Mesenchymal stem cell (in vitro differentiated cells and primary cell): Measurements from ENCODE around the gene CCDC85C.
A peak's percentile ranks its signal among the peaks of the same experiment; 100 is the strongest.

ENCODE experiments used
- DNase-seq: peaks from one replicate; pipeline ENCODE4 v3.0.0-alpha.2; 2013
- H2AFZ ChIP-seq: one replicate; pipeline ENCODE4 v1.6.1; 2013; ENCODE audit warnings: low read depth, mild to moderate bottlenecking, control low read depth, inconsistent platforms, low read length, moderate library complexity
- H2AK5ac ChIP-seq: 2 replicates; pipeline ENCODE4 v1.6.1; 2013; ENCODE audit warnings: low read length, moderate library complexity, mild to moderate bottlenecking, inconsistent platforms; ENCODE audit not compliant: severe bottlenecking
- H2BK120ac ChIP-seq: one replicate; pipeline ENCODE4 v1.6.1; 2013; ENCODE audit warnings: low read depth, mild to moderate bottlenecking, inconsistent platforms, low read length, moderate library complexity
- H2BK12ac ChIP-seq, 2 experiments: one replicate each; pipeline ENCODE4 v1.6.1; 2013; ENCODE audit warnings: inconsistent platforms in 2 of 2, low read length in 2 of 2, mild to moderate bottlenecking in 2 of 2, moderate library complexity in 2 of 2, control low read depth in 1 of 2
- H2BK15ac ChIP-seq: one replicate; pipeline ENCODE4 v1.6.1; 2013; ENCODE audit warnings: mild to moderate bottlenecking, low read depth, inconsistent platforms; ENCODE audit not compliant: poor library complexity, severe bottlenecking
- H2BK5ac ChIP-seq: 2 replicates; pipeline ENCODE4 v1.6.1; 2013; ENCODE audit warnings: low read depth, mild to moderate bottlenecking, low read length, control low read depth, inconsistent platforms; ENCODE audit not compliant: poor library complexity, severe bottlenecking
- H3K14ac ChIP-seq, 2 experiments: one replicate each; pipeline ENCODE4 v1.6.1; 2013; ENCODE audit warnings: inconsistent platforms in 2 of 2, low read length in 2 of 2, control low read depth in 1 of 2, mild to moderate bottlenecking in 1 of 2, moderate library complexity in 1 of 2
- H3K18ac ChIP-seq, 2 experiments: one replicate each; pipeline ENCODE4 v1.6.1; 2013; ENCODE audit warnings: inconsistent platforms in 2 of 2, low read length in 2 of 2, control low read depth in 1 of 2, low read depth in 1 of 2, mild to moderate bottlenecking in 1 of 2
- H3K23ac ChIP-seq, 2 experiments: one replicate each; pipeline ENCODE4 v1.6.1; 2013; ENCODE audit warnings: inconsistent platforms in 2 of 2, low read length in 2 of 2, mild to moderate bottlenecking in 2 of 2, moderate library complexity in 2 of 2, control low read depth in 1 of 2
- H3K27ac ChIP-seq: 2 replicates; pipeline ENCODE4 v1.5.1; 2013; ENCODE audit warnings: mild to moderate bottlenecking, moderate library complexity, low read length, control low read depth, inconsistent platforms; ENCODE audit not compliant: poor library complexity, severe bottlenecking
- H3K27me3 ChIP-seq, 2 experiments: 2 replicates each; pipeline versions ENCODE4 v1.6.1 to v1.7.0; 2013; ENCODE audit warnings: low read length in 2 of 2, mild to moderate bottlenecking in 2 of 2, moderate library complexity in 2 of 2, control low read depth in 1 of 2, inconsistent platforms in 1 of 2; ENCODE audit not compliant: control insufficient read depth in 1 of 2, insufficient read depth in 1 of 2
- H3K36me3 ChIP-seq, 2 experiments: 2 replicates each; pipeline versions ENCODE4 v1.6.1 to v1.7.0; 2013; ENCODE audit warnings: low read length in 2 of 2, control low read depth in 1 of 2, inconsistent platforms in 1 of 2, low read depth in 1 of 2, mild to moderate bottlenecking in 1 of 2; ENCODE audit not compliant: insufficient read depth in 2 of 2, control insufficient read depth in 1 of 2
- H3K4ac ChIP-seq, 2 experiments: one replicate each; pipeline ENCODE4 v1.6.1; 2013; ENCODE audit warnings: inconsistent platforms in 2 of 2, low read length in 2 of 2, mild to moderate bottlenecking in 2 of 2, moderate library complexity in 2 of 2, control low read depth in 1 of 2, low read depth in 1 of 2
- H3K4me1 ChIP-seq: 2 replicates; pipeline ENCODE4 v1.6.1; 2013; ENCODE audit warnings: low read depth, low read length, control low read depth; ENCODE audit not compliant: control insufficient read depth, insufficient read depth
- H3K4me2 ChIP-seq: 2 replicates; pipeline ENCODE4 v1.6.1; 2013; ENCODE audit warnings: low read length, mild to moderate bottlenecking, inconsistent platforms; ENCODE audit not compliant: poor library complexity, severe bottlenecking
- H3K4me3 ChIP-seq, 2 experiments: 2 replicates each; pipeline versions ENCODE4 v1.5.1 to v1.7.0; 2013; ENCODE audit warnings: low read length in 2 of 2, mild to moderate bottlenecking in 2 of 2, control low read depth in 1 of 2, low read depth in 1 of 2; ENCODE audit not compliant: insufficient read depth in 1 of 2
- H3K79me1 ChIP-seq: replicated peaks from 2 replicates; pipeline ENCODE4 v1.6.1; 2013; ENCODE audit warnings: mild to moderate bottlenecking, control low read depth, low read length, inconsistent platforms; ENCODE audit not compliant: poor library complexity, severe bottlenecking
- H3K9ac ChIP-seq: 2 replicates; pipeline ENCODE4 v1.7.0; 2013; ENCODE audit warnings: mild to moderate bottlenecking, low read length, moderate library complexity
- H3K9me3 ChIP-seq: 2 replicates; pipeline ENCODE4 v1.7.0; 2013; ENCODE audit warnings: mild to moderate bottlenecking, low read length; ENCODE audit not compliant: control insufficient read depth
- H4K8ac ChIP-seq: one replicate; pipeline ENCODE4 v1.6.1; 2013; ENCODE audit warnings: inconsistent platforms, mild to moderate bottlenecking, low read length, moderate library complexity
- H4K91ac ChIP-seq: one replicate; pipeline ENCODE4 v1.6.1; 2013; ENCODE audit warnings: mild to moderate bottlenecking, low read length, inconsistent platforms
- WGBS: methylation state at CpG from one replicate; pipeline ENCODE4 v1.1.7; 2013; ENCODE audit warnings: mixed read lengths; 5-methylcytosine and 5-hydroxymethylcytosine counted together

The CCDC85C gene

GRCh38 chr14:99465288-99465687 is 138.7 kb downstream of the CCDC85C start:
- Histone ChIP-seq H3K4me3 (no peak overlapping the region), H3K9me3 (no peaks in the 10 kb centered on the region), H3K23ac (peak overlapping the region in 1 of 2 experiments; percentile 78), H3K9ac (no peak overlapping the region), H2BK12ac (no peak overlapping the region), H3K27me3 (no peaks in the 10 kb centered on the region), H4K91ac (no peak overlapping the region), H3K79me1 (peaks cover 43% of the 10 kb centered on the region), H3K4ac (no peak overlapping the region), H3K14ac (no peak overlapping the region), H3K4me2 (no peak overlapping the region), H3K27ac (no peak overlapping the region), H3K4me1 (peaks cover 15% of the 10 kb centered on the region), H4K8ac (no peak overlapping the region), H3K36me3 (peaks cover 19 to 52% of the 10 kb centered on the region in 2 experiments), H2BK5ac (no peak overlapping the region), H3K18ac (no peak overlapping the region), H2AK5ac (no peak overlapping the region), H2AFZ (no peak overlapping the region), H2BK120ac (no peak overlapping the region), H2BK15ac (peak overlapping the region; percentile 21)
- WGBS: 96% methylated on average over 9 of the region's 9 CpGs
- DNase-seq: no peak

- peak overlapping the region; percentile 36 for H4K8ac ChIP-seq
- H3K14ac ChIP-seq: no peak overlapping the region
- H3K4me1 ChIP-seq: peaks cover 15% of the 10 kb centered on the region
- H3K36me3 ChIP-seq: peaks cover 20 to 61% of the 10 kb centered on the region in 2 experiments
- no peak for DNase-seq
- H3K4me2 ChIP-seq: no peak overlapping the region
- 87% methylated on average over 4 of the region's 4 CpGs for WGBS
- H2BK15ac ChIP-seq: no peak overlapping the region
- no peak overlapping the region for H2BK120ac ChIP-seq
- no peaks in the 10 kb centered on the region for H3K27me3 ChIP-seq
- H3K27ac ChIP-seq: no peak overlapping the region
- H2BK12ac ChIP-seq: no peak overlapping the region
- H3K4me3 ChIP-seq: no peak overlapping the region
- H3K4ac ChIP-seq: no peak overlapping the region
- H3K23ac ChIP-seq: no peak overlapping the region
- no peak overlapping the region for H3K18ac ChIP-seq
- H2BK5ac ChIP-seq: no peak overlapping the region
- H2AFZ ChIP-seq: no peak overlapping the region
- no peak overlapping the region for H2AK5ac ChIP-seq
- H3K79me1 ChIP-seq: peaks cover 45% of the 10 kb centered on the region
- H3K9ac ChIP-seq: no peak overlapping the region
- H4K91ac ChIP-seq: no peak overlapping the region
- no peaks in the 10 kb centered on the region for H3K9me3 ChIP-seq
These were observed 140.0 kb downstream of the CCDC85C start for GRCh38 chr14:99463974-99464373.

GRCh38 chr14:99462210-99462609 is 141.8 kb downstream of the CCDC85C start:
- Histone ChIP-seq H2BK5ac (no peak overlapping the region), H3K4me3 (no peak overlapping the region), H3K36me3 (peaks cover 23 to 74% of the 10 kb centered on the region in 2 experiments), H2BK15ac (no peak overlapping the region), H3K4me2 (no peak overlapping the region), H3K14ac (no peak overlapping the region), H3K79me1 (peaks cover 40% of the 10 kb centered on the region), H3K18ac (no peak overlapping the region), H3K4me1 (peaks cover 6% of the 10 kb centered on the region), H2AK5ac (no peak overlapping the region), H2BK12ac (no peak overlapping the region), H3K27ac (no peak overlapping the region), H3K9me3 (no peaks in the 10 kb centered on the region), H4K8ac (no peak overlapping the region), H3K9ac (no peak overlapping the region), H3K23ac (no peak overlapping the region), H2BK120ac (no peak overlapping the region), H3K27me3 (no peaks in the 10 kb centered on the region), H2AFZ (no peak overlapping the region), H4K91ac (no peak overlapping the region), H3K4ac (no peak overlapping the region)
- DNase-seq: no peak
- 100% methylated on average over 5 of the region's 6 CpGs for WGBS

- Histone ChIP-seq H3K27me3 (no peaks in the 10 kb centered on the region), H3K4me3 (no peak overlapping the region), H4K8ac (no peak overlapping the region), H3K9ac (no peak overlapping the region), H4K91ac (no peak overlapping the region), H3K4me1 (peaks cover 4% of the 10 kb centered on the region), H2AFZ (no peak overlapping the region), H3K4ac (no peak overlapping the region), H3K9me3 (no peaks in the 10 kb centered on the region), H3K4me2 (no peak overlapping the region), H2BK15ac (no peak overlapping the region), H3K27ac (no peak overlapping the region), H2BK5ac (no peak overlapping the region), H2BK12ac (no peak overlapping the region), H2AK5ac (no peak overlapping the region), H3K18ac (no peak overlapping the region), H3K14ac (no peak overlapping the region), H2BK120ac (no peak overlapping the region), H3K79me1 (peaks cover 41% of the 10 kb centered on the region), H3K23ac (no peak overlapping the region), H3K36me3 (peaks cover 23 to 80% of the 10 kb centered on the region in 2 experiments)
- WGBS: 97% methylated on average over 4 of the region's 5 CpGs
- DNase-seq: no peak
These were observed 142.5 kb downstream of the CCDC85C start for GRCh38 chr14:99461411-99462085.
